Mesenchymal stem cell (in vitro differentiated cells and primary cell): ENCODE measurements around the gene FOXJ3.

Experiments
- DNase-seq: peaks from one replicate; pipeline ENCODE4 v3.0.0-alpha.2; 2013
- H2AFZ ChIP-seq: one replicate; pipeline ENCODE4 v1.6.1; 2013; ENCODE audit warnings: low read depth, mild to moderate bottlenecking, control low read depth, inconsistent platforms, low read length, moderate library complexity
- H2AK5ac ChIP-seq: 2 replicates; pipeline ENCODE4 v1.6.1; 2013; ENCODE audit warnings: low read length, moderate library complexity, mild to moderate bottlenecking, inconsistent platforms; ENCODE audit not compliant: severe bottlenecking
- H2BK120ac ChIP-seq: one replicate; pipeline ENCODE4 v1.6.1; 2013; ENCODE audit warnings: low read depth, mild to moderate bottlenecking, inconsistent platforms, low read length, moderate library complexity
- H2BK12ac ChIP-seq, 2 experiments: one replicate each; pipeline ENCODE4 v1.6.1; 2013; ENCODE audit warnings: inconsistent platforms in 2 of 2, low read length in 2 of 2, mild to moderate bottlenecking in 2 of 2, moderate library complexity in 2 of 2, control low read depth in 1 of 2
- H2BK15ac ChIP-seq: one replicate; pipeline ENCODE4 v1.6.1; 2013; ENCODE audit warnings: mild to moderate bottlenecking, low read depth, inconsistent platforms; ENCODE audit not compliant: poor library complexity, severe bottlenecking
- H2BK5ac ChIP-seq: 2 replicates; pipeline ENCODE4 v1.6.1; 2013; ENCODE audit warnings: low read depth, mild to moderate bottlenecking, low read length, control low read depth, inconsistent platforms; ENCODE audit not compliant: poor library complexity, severe bottlenecking
- H3K14ac ChIP-seq, 2 experiments: one replicate each; pipeline ENCODE4 v1.6.1; 2013; ENCODE audit warnings: inconsistent platforms in 2 of 2, low read length in 2 of 2, control low read depth in 1 of 2, mild to moderate bottlenecking in 1 of 2, moderate library complexity in 1 of 2
- H3K18ac ChIP-seq, 2 experiments: one replicate each; pipeline ENCODE4 v1.6.1; 2013; ENCODE audit warnings: inconsistent platforms in 2 of 2, low read length in 2 of 2, control low read depth in 1 of 2, low read depth in 1 of 2, mild to moderate bottlenecking in 1 of 2
- H3K23ac ChIP-seq, 2 experiments: one replicate each; pipeline ENCODE4 v1.6.1; 2013; ENCODE audit warnings: inconsistent platforms in 2 of 2, low read length in 2 of 2, mild to moderate bottlenecking in 2 of 2, moderate library complexity in 2 of 2, control low read depth in 1 of 2
- H3K27ac ChIP-seq: 2 replicates; pipeline ENCODE4 v1.5.1; 2013; ENCODE audit warnings: mild to moderate bottlenecking, moderate library complexity, low read length, control low read depth, inconsistent platforms; ENCODE audit not compliant: poor library complexity, severe bottlenecking
- H3K27me3 ChIP-seq, 2 experiments: 2 replicates each; pipeline versions ENCODE4 v1.6.1 to v1.7.0; 2013; ENCODE audit warnings: low read length in 2 of 2, mild to moderate bottlenecking in 2 of 2, moderate library complexity in 2 of 2, control low read depth in 1 of 2, inconsistent platforms in 1 of 2; ENCODE audit not compliant: control insufficient read depth in 1 of 2, insufficient read depth in 1 of 2
- H3K36me3 ChIP-seq, 2 experiments: 2 replicates each; pipeline versions ENCODE4 v1.6.1 to v1.7.0; 2013; ENCODE audit warnings: low read length in 2 of 2, control low read depth in 1 of 2, inconsistent platforms in 1 of 2, low read depth in 1 of 2, mild to moderate bottlenecking in 1 of 2; ENCODE audit not compliant: insufficient read depth in 2 of 2, control insufficient read depth in 1 of 2
- H3K4ac ChIP-seq, 2 experiments: one replicate each; pipeline ENCODE4 v1.6.1; 2013; ENCODE audit warnings: inconsistent platforms in 2 of 2, low read length in 2 of 2, mild to moderate bottlenecking in 2 of 2, moderate library complexity in 2 of 2, control low read depth in 1 of 2, low read depth in 1 of 2
- H3K4me1 ChIP-seq: 2 replicates; pipeline ENCODE4 v1.6.1; 2013; ENCODE audit warnings: low read depth, low read length, control low read depth; ENCODE audit not compliant: control insufficient read depth, insufficient read depth
- H3K4me2 ChIP-seq: 2 replicates; pipeline ENCODE4 v1.6.1; 2013; ENCODE audit warnings: low read length, mild to moderate bottlenecking, inconsistent platforms; ENCODE audit not compliant: poor library complexity, severe bottlenecking
- H3K4me3 ChIP-seq, 2 experiments: 2 replicates each; pipeline versions ENCODE4 v1.5.1 to v1.7.0; 2013; ENCODE audit warnings: low read length in 2 of 2, mild to moderate bottlenecking in 2 of 2, control low read depth in 1 of 2, low read depth in 1 of 2; ENCODE audit not compliant: insufficient read depth in 1 of 2
- H3K79me1 ChIP-seq: replicated peaks from 2 replicates; pipeline ENCODE4 v1.6.1; 2013; ENCODE audit warnings: mild to moderate bottlenecking, control low read depth, low read length, inconsistent platforms; ENCODE audit not compliant: poor library complexity, severe bottlenecking
- H3K9ac ChIP-seq: 2 replicates; pipeline ENCODE4 v1.7.0; 2013; ENCODE audit warnings: mild to moderate bottlenecking, low read length, moderate library complexity
- H3K9me3 ChIP-seq: 2 replicates; pipeline ENCODE4 v1.7.0; 2013; ENCODE audit warnings: mild to moderate bottlenecking, low read length; ENCODE audit not compliant: control insufficient read depth
- H4K8ac ChIP-seq: one replicate; pipeline ENCODE4 v1.6.1; 2013; ENCODE audit warnings: inconsistent platforms, mild to moderate bottlenecking, low read length, moderate library complexity
- H4K91ac ChIP-seq: one replicate; pipeline ENCODE4 v1.6.1; 2013; ENCODE audit warnings: mild to moderate bottlenecking, low read length, inconsistent platforms
- WGBS: methylation state at CpG from one replicate; pipeline ENCODE4 v1.1.7; 2013; ENCODE audit warnings: mixed read lengths; 5-methylcytosine and 5-hydroxymethylcytosine counted together

The FOXJ3 gene

GRCh38 chr1:42191319-42191718 lies 143.7 kb downstream of the FOXJ3 start:
- no peaks in the 10 kb centered on the region for H3K9me3 ChIP-seq
- no peaks in the 10 kb centered on the region for H3K27me3 ChIP-seq
- H2BK12ac ChIP-seq: no peak overlapping the region
- H4K8ac ChIP-seq: no peak overlapping the region
- H3K9ac ChIP-seq: no peak overlapping the region
- DNase-seq: no peak
- no peak overlapping the region for H2AFZ ChIP-seq
- H3K36me3 ChIP-seq: peaks cover 7 to 80% of the 10 kb centered on the region in 2 experiments
- no peak overlapping the region for H2BK120ac ChIP-seq
- WGBS: 99% methylated on average over 8 of the region's 8 CpGs
- H3K23ac ChIP-seq: no peak overlapping the region
- H4K91ac ChIP-seq: peak overlapping the region; percentile 25
- H3K18ac ChIP-seq: no peak overlapping the region
- no peak overlapping the region for H3K27ac ChIP-seq
- no peak overlapping the region for H2BK15ac ChIP-seq
- H3K79me1 ChIP-seq: peaks cover 14% of the 10 kb centered on the region
- no peak overlapping the region for H3K4me2 ChIP-seq
- no peak overlapping the region for H2AK5ac ChIP-seq
- no peak overlapping the region for H3K4ac ChIP-seq
- H3K4me3 ChIP-seq: no peak overlapping the region
- no peak overlapping the region for H3K14ac ChIP-seq
- no peak overlapping the region for H2BK5ac ChIP-seq
- peaks cover 2% of the 10 kb centered on the region for H3K4me1 ChIP-seq

GRCh38 chr1:42189931-42190853 lies 144.8 kb downstream of the FOXJ3 start:
- Histone ChIP-seq H4K91ac (no peak overlapping the region), H3K9me3 (no peaks in the 10 kb centered on the region), H3K4ac (no peak overlapping the region), H3K4me3 (no peak overlapping the region), H3K4me1 (peaks cover 2% of the 10 kb centered on the region), H3K14ac (no peak overlapping the region), H3K23ac (no peak overlapping the region), H3K27me3 (no peaks in the 10 kb centered on the region), H3K36me3 (peaks cover 5 to 74% of the 10 kb centered on the region in 2 experiments), H2BK5ac (no peak overlapping the region), H2AK5ac (no peak overlapping the region), H2BK15ac (no peak overlapping the region), H2BK120ac (no peak overlapping the region), H3K27ac (no peak overlapping the region), H2BK12ac (no peak overlapping the region), H3K9ac (no peak overlapping the region), H3K18ac (no peak overlapping the region), H3K4me2 (no peak overlapping the region), H3K79me1 (peaks cover 12% of the 10 kb centered on the region), H2AFZ (no peak overlapping the region), H4K8ac (no peak overlapping the region)
- no peak for DNase-seq
- 93% methylated on average over 3 of the region's 6 CpGs for WGBS

GRCh38 chr1:42186152-42186551 lies 148.9 kb downstream of the FOXJ3 start:
- no peak overlapping the region for H3K14ac ChIP-seq
- no peak overlapping the region for H4K91ac ChIP-seq
- H3K4me1 ChIP-seq: peaks cover 2% of the 10 kb centered on the region
- no peak overlapping the region for H3K4ac ChIP-seq
- peaks cover 1 to 72% of the 10 kb centered on the region in 2 experiments for H3K36me3 ChIP-seq
- H2AK5ac ChIP-seq: no peak overlapping the region
- no peak overlapping the region for H3K4me2 ChIP-seq
- no peak overlapping the region for H3K23ac ChIP-seq
- no peak overlapping the region for H4K8ac ChIP-seq
- WGBS: 30% methylated on average over 1 of the region's 3 CpGs
- peak overlapping the region; percentile 8 for H3K27ac ChIP-seq
- H3K79me1 ChIP-seq: peaks cover 15% of the 10 kb centered on the region
- no peak overlapping the region for H3K4me3 ChIP-seq
- H2BK12ac ChIP-seq: no peak overlapping the region
- no peak overlapping the region for H2AFZ ChIP-seq
- no peak overlapping the region for H3K9ac ChIP-seq
- H3K18ac ChIP-seq: no peak overlapping the region
- no peaks in the 10 kb centered on the region for H3K27me3 ChIP-seq
- H2BK15ac ChIP-seq: no peak overlapping the region
- peak; percentile 28 for DNase-seq
- no peak overlapping the region for H2BK120ac ChIP-seq
- H2BK5ac ChIP-seq: no peak overlapping the region
- H3K9me3 ChIP-seq: no peaks in the 10 kb centered on the region

GRCh38 chr1:42184616-42185015 lies 150.4 kb downstream of the FOXJ3 start:
- no peak overlapping the region for H2BK120ac ChIP-seq
- H3K4me1 ChIP-seq: peaks cover 2% of the 10 kb centered on the region
- DNase-seq: no peak
- no peak overlapping the region for H4K91ac ChIP-seq
- H2AK5ac ChIP-seq: no peak overlapping the region
- H3K4ac ChIP-seq: no peak overlapping the region
- no peaks in the 10 kb centered on the region for H3K9me3 ChIP-seq
- H4K8ac ChIP-seq: no peak overlapping the region
- no peak overlapping the region for H3K4me3 ChIP-seq
- 78% methylated on average over 3 of the region's 3 CpGs for WGBS
- no peak overlapping the region for H3K18ac ChIP-seq
- H2BK5ac ChIP-seq: no peak overlapping the region
- no peak overlapping the region for H3K4me2 ChIP-seq
- H2AFZ ChIP-seq: no peak overlapping the region
- H3K9ac ChIP-seq: no peak overlapping the region
- no peak overlapping the region for H3K27ac ChIP-seq
- no peak overlapping the region for H2BK15ac ChIP-seq
- peaks cover 15% of the 10 kb centered on the region for H3K79me1 ChIP-seq
- H3K36me3 ChIP-seq: peaks cover 0 to 72% of the 10 kb centered on the region in 2 experiments
- no peaks in the 10 kb centered on the region for H3K27me3 ChIP-seq
- H3K23ac ChIP-seq: no peak overlapping the region
- H3K14ac ChIP-seq: no peak overlapping the region
- no peak overlapping the region for H2BK12ac ChIP-seq
